HG02798 (cell line): ENCODE measurements around the gene RTKN.

Source experiments
- ATAC-seq: cut with Tn5 transposase; IDR thresholded peaks from one replicate; pipeline ENCODE4 v1.9.1; 2021; ENCODE audit warnings: mild to moderate bottlenecking; ENCODE audit not compliant: unreplicated experiment, poor library complexity

RTKN gene

DNA sequence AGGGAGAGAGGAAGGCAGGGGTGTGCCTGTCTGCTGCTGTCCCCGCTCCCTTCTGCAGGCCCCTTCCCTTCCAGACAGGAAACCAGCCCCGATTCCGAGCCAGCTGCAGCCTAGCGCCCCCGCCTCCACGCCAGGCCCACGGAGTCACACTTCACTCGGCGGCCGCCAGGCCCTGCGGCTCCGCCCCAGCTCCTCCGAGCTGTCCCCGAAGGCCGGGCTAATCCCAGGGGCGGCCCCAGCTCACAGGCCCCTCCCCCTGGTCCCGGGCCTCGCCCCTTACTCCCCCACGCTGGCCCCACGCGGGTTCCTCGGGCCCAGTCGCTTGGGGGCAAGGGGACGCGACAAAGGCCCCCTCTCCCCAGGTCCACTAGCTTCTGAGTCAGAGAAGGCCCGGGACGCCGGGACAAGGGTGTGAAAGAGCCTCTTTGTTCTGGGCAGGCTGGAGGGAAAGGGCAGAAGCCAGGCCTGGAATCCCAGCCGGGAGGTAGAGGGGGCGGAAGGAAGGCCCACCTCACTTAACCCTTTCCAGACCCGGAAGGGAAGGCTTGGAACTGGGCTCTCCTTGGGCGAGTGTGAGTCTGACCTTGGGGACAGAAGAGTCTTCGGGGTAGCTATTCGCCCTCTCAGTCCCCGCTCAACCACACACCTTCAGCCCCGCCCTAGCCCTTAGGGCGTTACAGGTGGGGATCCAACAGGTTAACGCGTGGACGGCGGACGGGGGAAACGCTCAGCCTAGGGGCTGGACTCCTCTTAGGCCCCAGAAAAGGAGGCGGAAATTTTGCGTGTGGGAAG is 1.2 kb downstream of the RTKN start:
- peak; percentile 94 for ATAC-seq

DNA sequence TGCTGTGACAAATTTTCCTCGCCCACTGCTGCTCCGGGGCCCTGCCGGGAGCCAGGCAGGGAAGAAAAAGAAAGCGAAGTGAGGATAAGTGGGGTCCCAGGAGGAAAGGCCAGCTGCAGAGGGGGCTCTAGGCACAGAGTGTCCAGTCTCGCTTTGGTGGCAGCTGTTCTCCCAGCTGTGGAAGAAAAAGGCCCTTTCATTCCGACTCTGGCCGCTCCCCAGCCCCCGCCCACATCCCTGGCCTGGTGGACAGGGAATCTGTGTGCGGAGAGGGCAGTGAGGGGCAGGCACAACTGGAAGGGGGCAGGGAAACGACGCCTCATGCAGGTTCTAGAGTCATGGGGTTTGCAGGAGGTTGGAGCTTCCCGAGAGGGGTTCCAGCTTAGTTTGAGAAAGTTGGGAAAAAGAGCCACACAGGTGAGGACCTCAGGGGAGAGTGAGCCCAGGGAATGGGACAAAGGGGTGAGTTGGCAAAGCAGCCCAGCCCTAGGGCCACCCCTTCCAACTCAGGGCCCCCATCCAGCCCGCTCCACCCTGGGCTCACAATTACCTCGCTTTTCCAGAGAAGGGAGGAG is 1.8 kb downstream of the RTKN start:
- ATAC-seq: no peak

DNA sequence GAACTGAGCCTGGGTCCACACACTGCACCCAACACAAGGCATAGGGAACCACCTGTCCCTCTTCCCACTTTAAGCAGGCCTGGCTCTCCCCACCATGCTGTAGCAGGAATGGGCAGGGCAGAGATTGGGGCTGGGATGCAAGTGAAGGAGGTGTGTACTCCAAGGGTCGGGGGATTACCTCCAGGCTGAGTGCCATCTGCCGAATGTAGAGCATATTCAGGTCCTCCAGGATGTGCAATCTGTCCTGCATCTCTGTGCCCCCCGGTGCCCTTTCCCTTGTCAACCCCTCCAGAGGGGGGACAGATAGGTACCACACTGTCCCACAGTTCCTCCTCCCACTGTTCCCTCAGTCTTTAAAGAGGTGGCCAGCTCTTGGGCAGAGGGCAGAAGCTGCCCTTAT is 2.4 kb downstream of the RTKN start:
- ATAC-seq: no peak

DNA sequence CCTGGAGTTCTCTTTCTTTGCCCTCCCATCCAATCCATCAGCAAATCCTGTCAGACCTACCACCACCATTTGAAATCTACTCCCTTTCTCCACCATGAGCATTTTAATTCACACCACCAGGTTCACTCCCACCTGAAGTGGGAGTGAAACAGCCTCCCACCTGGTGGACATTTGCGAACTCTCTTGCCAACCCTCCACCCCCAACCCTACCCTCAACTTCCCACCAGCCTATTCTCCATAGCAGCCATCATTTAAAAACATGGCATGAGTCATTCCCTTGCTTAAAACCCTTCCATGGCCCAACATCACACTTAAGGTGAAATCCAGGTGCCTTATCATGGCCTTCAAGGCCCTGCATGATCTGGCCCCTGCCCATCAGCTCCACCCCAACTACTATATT is 3.5 kb downstream of the RTKN start:
- ATAC-seq: no peak

DNA sequence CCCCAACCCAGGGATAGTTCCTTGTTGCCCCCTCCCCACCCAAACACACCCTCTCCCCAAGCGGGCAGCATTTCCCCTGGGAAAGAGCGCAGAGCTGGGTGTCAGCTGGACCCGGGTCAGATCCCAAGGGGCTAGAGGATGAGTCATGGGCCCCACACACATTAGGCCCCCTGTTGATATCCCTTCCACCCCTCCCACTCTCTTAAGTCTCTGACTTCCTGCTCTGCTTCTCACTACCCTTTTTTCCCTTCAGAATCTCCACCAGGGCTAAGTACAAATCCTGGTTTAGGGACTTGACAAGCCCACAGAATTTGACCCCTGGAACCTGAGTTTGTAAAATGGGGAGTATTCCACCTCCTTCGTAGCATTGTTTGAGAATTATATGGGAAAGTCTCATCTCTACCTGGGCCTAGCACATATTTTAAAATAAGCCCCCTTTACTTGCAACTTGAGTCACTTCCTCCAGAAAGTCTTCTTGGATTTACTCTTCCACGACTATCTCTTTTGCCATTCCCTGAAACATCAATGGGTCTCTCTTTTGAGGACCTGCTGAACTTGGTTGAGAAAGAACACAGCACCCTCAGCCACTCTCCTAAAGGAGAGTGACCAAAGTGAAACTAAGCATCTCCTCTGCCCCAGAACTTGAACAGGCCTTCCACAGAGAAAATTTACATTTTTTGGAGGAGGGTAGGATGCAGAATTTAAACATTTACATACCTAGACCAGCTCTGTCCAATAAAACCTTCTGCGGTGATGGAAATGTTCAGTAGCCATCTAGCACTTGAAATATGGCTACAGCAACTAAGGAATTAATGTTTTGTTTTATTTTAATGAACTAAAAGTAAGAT is 4.7 kb downstream of the RTKN start:
- ATAC-seq: no peak

GRCh38 chr2:74436111-74436805 is 5.5 kb downstream of the RTKN start:
- ATAC-seq: no peak

DNA sequence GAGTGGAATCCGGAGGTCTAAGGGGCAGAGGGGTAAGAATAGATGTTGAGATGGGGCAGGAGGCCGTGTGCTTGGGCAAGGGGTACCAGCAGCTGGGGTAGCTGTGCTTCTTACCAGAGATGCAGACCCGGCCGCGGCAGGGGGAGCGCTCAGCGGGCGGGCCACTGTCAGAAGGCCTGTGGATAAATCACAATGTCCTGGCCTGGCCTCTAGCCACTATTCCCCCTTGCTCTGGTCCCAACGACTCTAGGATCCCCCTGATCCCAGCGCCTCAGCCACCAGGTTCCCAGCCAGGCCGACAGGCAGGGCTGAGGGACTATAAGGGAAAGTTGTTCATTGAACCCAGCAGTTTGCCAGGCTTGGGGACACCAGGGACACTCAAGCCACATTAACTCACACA is 11.2 kb downstream of the RTKN start:
- ATAC-seq: no peak

- no peak for ATAC-seq
Observed at GRCh38 chr2:74429487-74430451, 12.0 kb downstream of the RTKN start.

DNA sequence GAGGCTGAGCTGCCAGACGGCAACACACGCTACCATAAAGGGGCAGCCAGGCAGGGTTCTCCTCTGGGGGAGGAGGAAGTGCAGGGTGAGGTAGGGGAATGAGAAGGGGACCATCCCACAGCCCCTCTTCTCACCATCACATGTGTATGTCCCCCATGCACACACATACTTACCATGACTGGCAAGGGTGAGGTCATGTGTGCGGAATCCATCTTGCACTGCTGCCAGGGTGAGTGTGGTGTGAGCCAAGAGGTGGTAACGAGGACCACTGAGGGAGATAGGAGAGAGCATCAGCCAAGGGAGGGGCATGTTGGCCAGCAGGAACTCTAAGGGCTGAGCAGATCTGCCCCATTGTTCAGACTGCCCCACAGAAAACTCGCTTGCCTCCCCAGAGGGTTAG is 13.1 kb downstream of the RTKN start:
- ATAC-seq: no peak

DNA sequence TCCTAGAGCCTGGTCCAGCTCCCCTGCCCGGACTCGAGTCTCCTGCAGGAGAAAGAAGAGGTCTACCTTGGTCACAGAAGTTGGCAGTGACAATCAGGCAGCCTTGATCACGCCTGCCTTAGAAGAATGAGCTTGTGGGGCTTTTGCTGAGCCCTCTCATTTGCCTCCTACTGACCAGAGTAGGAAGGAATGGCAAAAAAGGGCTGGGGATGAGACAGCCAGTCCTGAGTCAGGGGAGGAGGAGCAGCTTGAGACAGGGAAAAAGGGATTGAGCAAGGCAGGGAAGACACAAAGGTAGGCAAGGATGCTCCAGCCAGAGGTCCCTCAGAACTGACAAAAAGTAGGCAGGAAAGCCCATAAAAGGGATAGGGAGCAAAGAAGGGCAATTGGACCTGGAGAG is 14.2 kb downstream of the RTKN start:
- no peak for ATAC-seq

DNA sequence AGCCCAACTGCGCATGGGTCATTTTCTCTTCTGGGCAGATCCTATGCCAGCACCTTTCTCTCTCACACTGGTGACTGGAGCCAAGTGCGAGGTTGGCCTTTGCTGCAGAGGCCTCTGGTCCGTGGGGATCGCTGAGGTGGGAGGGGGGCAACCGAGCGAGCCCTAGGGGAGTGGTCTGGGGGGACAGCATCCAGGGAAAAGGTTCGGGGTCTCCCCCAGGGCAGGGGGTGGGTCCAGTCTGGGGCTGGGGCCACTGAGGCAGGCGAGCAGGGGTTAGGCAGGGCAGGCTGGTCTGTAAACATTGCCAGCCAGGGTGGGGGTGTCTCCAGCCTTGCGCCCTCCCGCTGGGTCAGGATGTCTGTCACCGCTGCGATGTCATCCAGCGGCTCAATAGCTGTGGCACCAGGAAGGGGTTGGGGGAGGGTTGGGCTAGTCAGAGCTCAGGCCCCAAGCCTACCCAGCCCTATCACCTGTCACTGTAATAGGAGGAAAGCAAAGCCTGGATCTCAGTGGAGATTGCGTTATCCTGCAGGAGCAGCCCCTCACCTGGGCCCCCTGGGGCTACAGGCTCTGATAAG is 15.5 kb downstream of the RTKN start:
- ATAC-seq: no peak

DNA sequence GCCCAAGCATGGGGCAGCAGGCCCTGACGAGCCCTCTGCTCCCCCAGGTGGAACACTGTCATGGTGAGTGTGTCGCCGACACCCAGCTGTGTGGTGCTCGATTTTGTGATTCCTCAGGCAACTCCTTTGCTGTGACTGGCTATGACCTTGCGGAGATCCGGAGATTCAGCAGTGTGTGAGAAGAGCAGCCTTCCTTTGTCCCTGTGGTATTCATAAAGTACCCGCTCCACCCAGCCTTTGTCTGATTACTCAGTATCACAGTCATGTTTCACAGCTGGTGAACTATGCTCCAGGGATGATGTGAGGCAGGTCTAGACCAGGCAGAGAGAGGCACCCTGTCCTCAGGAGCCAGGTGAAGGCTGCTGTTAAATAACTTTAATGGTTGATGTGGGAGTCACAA is 16.2 kb downstream of the RTKN start:
- ATAC-seq: no peak

DNA sequence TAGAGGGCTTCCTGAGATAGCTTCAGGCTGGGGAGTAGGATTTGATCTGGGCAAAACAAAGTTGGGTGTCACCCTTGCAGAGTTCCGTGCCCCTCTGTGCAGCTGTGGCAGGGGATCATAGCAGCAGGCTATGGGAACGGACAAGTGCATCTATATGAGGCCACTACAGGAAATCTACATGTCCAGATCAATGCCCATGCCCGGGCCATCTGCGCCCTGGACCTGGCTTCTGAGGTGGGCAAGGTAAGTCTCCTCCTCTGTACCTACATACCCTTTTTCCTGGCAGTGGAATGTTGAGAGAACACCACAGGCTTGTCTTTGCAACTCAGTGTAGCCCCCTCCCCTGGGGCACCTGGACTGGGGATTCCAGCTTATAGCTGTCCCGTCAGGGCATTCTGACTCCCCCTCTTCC is 16.7 kb downstream of the RTKN start:
- ATAC-seq: no peak

- ATAC-seq: no peak
Observed at GRCh38 chr2:74424139-74424992, 17.4 kb downstream of the RTKN start.

- ATAC-seq: no peak
Observed at GRCh38 chr2:74423231-74424095, 18.3 kb downstream of the RTKN start.

GRCh38 chr2:74421221-74421870 is 20.4 kb downstream of the RTKN start, which contains the start of the genes C2orf81 and WDR54:
Gene C2orf81 (minus strand): TSS chr2:74421619. CDS start chr2:74421560, 59 bp downstream.
Gene WDR54 (plus strand): TSS chr2:74421730. CDS start chr2:74422154, 424 bp downstream.
- ATAC-seq: peak; percentile 97
